EH (cell line): ENCODE measurements around the gene RNFT2.

ENCODE experiments used
- DNase-seq: peaks from one replicate; pipeline ENCODE4 v3.0.0-alpha.2; 2015; ENCODE audit warnings: low read depth

The RNFT2 gene

GRCh38 chr12:116837097-116837496 is 99.0 kb downstream of the RNFT2 start:
- no peak for DNase-seq

GRCh38 chr12:116838365-116838764 is 100.2 kb downstream of the RNFT2 start:
- no peak for DNase-seq

- no peak for DNase-seq
Measured at GRCh38 chr12:116839287-116839830, 101.2 kb downstream of the RNFT2 start.

DNA sequence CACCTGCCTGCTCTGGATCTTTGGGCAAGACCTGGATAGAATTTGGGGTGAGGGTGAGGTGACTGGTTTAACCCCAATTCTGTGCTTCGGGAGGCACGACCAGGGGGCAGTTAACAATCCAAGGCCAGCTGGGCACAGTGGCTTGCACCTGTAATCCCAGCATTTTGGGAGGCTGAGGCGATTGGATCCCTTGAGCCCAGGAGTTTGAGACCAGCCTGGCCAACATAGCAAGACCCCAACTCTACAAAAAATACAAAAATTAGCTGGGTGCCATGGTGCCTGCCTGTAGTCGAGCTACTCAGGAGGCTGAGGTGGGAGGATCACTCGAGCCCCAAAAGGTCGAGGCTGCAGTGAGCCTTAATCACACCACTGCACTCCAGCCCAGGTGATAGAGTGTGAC is 105.0 kb downstream of the RNFT2 start:
- no peak for DNase-seq

DNA sequence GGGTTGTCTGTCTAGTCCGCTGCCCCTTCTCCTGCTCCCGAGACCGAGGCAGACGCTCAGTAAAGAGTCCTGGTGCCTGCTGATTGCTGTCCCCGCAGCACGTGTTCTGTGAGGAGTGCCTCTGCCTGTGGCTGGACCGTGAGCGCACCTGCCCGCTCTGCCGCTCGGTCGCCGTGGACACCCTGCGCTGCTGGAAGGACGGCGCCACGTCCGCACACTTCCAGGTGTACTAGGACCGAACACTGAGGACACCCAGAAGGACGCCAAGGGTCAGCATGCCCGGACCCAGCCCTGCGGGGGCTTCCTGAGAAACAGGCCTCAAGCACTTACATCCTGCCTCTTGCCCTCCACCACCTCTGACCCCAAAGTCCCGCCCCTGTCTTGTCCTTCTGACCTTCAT is 111.1 kb downstream of the RNFT2 start:
- no peak for DNase-seq

DNA sequence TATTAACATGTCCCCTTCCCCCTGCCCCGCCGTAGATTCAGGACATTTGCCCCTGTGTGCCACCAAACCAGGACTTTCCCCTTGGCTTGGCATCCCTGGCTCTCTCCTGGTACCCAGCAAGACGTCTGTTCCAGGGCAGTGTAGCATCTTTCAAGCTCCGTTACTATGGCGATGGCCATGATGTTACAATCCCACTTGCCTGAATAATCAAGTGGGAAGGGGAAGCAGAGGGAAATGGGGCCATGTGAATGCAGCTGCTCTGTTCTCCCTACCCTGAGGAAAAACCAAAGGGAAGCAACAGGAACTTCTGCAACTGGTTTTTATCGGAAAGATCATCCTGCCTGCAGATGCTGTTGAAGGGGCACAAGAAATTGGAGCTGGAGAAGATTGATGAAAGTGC is 114.2 kb downstream of the RNFT2 start:
- DNase-seq = no peak

- DNase-seq = no peak
Measured at GRCh38 chr12:116853507-116853906, 115.4 kb downstream of the RNFT2 start.

DNA sequence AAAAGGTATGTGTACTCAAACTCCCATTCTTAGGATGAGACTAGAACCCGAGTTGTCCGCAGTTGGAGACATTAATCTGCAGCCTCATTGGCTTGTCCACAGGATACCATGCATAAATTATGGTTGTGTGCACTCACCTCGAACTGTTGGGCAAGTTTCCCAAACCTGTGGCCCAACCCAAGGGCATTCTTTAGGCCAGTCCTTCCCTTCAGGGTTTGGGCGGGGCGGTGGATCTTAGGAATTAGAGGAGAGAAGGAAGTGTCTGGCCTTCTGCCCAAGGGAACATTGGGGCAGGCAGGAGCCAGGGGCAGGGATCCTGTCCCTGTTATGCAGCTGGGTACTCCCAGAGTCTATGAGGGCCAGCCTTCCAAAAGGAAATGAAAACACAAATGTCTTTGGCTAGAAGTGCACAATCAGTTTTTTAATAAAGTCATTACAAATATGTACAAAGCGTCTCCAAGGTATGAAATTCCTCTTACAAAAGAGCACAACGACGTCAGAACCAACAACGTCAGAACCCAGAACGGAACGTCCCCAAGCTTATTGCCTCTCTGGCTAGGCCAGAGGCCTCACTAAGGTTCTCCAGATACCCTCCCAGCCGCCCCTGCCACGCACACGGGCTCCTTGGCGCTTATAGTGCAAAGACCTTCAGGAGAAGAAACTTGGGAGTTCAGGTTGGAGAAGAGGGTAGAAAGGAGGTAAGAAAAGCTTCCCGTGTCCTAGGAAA is 117.8 kb downstream of the RNFT2 start:
- no peak for DNase-seq

DNA sequence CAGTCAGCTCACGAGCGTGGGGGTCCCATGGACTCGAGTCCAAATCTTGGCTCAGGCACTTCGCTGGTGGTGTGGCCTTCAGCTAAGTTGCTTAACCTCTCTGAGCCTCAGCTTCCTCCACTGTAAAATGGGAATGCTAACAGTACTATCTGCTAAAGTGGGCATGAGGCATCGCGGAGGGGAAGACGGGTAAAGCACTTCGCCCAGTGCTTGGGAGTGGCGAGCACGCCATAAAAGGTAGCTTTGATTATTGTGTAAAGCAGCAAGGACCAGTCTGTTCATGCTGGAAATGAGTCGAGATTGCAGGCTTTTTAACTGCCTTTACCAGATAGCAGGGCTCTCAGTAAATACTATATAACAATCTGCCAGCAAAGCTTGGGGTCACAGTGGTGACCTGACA is 118.6 kb downstream of the RNFT2 start:
- DNase-seq = no peak

DNA sequence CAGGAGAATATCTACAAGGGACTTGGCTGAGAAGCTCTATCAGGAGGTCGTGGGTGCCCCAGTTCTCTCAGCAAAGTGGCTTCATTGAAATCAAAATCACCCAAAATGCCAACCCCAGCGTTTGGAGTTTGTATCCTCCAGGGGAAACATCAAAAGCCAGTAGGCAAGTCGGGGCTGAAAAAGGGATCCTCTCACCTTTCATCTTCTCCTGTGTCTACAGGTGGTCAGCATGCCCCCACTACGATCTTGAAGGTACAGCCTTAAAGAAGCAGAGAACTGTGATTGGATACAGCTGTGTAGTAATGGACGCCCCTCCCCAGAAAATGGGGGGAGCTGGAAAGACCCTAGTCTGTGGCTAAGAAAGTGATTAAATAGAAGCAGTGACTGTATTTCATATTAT is 121.0 kb downstream of the RNFT2 start:
- DNase-seq = no peak

DNA sequence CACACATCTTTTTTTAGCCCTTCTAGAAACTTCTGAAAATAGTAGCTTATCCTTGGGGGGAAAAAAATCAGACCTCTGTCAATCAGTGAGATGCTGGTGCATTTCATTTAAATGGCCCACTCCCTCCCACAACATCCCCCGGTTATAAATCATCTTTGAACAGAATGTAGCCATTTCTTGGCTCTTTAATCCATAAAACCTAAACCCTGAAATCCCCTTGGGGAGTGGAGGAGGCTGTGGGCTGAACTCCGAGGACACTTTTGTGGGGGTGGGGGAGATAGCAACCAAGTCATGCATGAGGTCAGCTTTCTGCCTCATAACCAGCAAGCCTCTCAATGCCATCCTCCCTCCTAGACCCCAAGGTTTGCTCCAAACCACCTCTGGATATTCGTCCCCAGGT is 122.1 kb downstream of the RNFT2 start:
- DNase-seq = no peak

DNA sequence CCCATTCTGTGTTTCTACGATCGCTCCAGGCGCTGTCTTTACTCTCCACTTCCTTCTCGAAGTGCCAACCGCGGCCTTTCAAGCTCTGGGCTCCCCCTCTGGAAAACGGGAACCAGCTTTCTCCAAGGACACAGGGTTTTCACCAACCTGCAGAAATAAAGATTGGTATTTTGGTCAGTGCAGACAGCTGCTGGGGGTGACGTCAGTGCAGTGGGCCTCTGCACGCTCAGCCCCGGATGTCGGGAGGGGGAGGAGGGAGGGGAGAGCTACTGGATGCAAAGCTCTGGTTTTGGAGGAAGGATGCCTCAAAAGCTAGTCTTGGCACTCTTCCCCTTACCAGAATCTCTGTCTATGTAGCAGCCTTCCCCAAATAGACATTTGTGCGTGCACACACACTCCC is 123.2 kb downstream of the RNFT2 start:
- DNase-seq = peak; percentile 93

GRCh38 chr12:116862167-116862566 is 124.1 kb downstream of the RNFT2 start:
- DNase-seq = no peak

DNA sequence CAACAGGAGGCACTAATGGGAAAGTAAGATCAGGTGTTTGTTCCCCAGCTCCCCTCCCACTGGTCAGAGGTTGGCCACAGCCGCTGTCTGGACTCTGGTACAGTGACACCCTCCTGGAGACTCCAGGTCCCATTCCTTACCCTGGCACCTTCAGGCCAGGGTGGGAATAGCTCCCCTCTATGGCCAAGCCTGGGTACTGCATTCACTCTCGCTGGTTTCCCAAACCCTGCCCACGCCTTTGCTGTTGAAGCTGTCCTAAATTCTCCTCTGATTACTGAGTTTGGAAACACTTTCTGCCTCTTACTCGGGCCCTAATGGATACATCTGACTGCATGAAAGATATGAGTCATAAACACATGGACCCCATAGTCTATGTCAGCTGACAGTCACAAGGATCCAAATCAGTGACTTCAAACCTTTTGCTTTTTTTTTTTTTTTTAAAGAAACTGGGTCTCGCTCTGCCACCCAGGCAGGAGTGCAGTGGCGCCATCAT is 125.2 kb downstream of the RNFT2 start:
- DNase-seq = peak; percentile 68

GRCh38 chr12:116864371-116865160 is 126.5 kb downstream of the RNFT2 start:
- DNase-seq = peak; percentile 95

DNA sequence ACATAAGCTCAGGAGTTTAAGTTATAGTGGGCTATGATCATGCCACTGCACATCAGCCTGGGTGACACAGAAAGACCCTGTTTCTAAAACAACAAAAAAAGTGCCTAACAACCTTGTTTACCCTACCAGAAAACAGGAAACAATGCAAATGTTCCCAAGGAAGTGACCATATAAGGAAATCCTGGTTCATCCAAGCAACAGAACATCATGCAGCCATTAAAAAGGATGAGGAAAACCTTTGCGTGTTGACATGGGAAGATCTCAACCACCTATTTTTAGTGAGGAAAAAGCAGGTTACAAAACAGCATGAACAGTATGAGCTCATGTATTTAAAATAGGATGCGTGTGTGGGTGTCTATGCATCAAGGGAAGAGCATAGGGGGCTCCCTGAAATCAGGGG is 129.4 kb downstream of the RNFT2 start:
- no peak for DNase-seq

DNA sequence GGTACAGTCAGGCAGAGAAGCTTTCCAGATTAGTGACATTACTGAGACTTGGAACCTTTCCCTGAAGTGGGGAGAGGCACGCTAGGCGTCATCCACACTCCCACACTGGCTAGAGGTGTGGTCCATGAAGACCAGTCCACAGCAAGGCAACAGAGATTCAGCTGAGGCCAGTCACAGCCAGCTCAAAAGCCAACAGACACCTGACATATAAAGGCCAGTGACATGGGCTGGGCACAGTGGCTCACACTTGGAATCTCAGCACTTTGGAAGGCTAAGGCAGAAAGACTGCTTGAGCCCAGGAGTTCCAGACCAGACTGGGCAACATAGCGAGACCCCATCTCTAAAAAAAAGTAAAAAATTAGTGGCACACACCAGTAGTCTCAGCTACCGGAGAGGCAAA is 132.2 kb downstream of the RNFT2 start:
- DNase-seq = no peak

- DNase-seq = no peak
Measured at GRCh38 chr12:116874324-116874995, 136.3 kb downstream of the RNFT2 start.

DNA sequence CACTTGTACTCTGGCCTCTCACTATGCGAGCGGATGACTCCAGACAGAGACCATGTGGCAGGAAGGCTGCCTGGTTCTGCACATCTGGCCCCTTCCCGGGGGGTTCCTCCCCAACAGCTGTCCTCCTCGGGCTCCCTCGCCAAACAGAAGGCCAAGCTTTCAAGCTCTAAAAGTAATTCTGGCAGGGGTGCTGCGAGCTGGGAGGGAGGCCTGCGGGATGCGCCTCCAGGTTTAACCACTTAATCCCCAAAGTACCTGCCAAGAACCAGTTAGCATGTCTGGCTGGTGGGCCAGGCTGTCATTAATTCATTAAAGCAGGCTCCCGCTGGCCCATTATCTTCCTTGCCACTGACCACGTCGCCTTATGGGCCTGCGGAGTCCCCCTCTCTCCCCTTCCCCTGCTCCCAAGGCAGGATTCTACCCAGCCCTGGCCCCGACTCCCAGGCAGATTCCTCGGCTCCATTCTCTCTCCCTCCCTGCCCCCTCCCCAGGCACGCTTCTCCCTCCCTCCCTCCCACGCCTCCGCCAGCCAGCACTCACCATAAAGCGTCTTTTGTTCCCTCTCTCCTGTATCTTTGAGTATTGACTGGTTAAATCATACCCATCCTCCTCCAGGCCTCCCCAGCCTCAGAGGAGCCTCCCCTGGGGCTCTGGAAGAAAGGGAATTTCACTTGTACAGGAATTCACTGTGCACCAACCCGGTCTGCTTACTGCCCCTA is 138.2 kb downstream of the RNFT2 start:
- DNase-seq = no peak

- peak; percentile 31 for DNase-seq
Measured at GRCh38 chr12:116878567-116879508, 140.7 kb downstream of the RNFT2 start.
